ENCODE data around the gene DST.

Gene DST

GRCh38 chr6:56416247-56416646, 226.4 kb downstream of the DST start:
- in situ Hi-C loops (cut with HindIII; ENCODE audit: low sequenced_read_pairs), result no loop called here
- TF ChIP-seq, protein P1, sequence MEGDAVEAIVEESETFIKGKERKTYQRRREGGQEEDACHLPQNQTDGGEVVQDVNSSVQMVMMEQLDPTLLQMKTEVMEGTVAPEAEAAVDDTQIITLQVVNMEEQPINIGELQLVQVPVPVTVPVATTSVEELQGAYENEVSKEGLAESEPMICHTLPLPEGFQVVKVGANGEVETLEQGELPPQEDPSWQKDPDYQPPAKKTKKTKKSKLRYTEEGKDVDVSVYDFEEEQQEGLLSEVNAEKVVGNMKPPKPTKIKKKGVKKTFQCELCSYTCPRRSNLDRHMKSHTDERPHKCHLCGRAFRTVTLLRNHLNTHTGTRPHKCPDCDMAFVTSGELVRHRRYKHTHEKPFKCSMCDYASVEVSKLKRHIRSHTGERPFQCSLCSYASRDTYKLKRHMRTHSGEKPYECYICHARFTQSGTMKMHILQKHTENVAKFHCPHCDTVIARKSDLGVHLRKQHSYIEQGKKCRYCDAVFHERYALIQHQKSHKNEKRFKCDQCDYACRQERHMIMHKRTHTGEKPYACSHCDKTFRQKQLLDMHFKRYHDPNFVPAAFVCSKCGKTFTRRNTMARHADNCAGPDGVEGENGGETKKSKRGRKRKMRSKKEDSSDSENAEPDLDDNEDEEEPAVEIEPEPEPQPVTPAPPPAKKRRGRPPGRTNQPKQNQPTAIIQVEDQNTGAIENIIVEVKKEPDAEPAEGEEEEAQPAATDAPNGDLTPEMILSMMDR (IDR thresholded peaks at IDR 0.05; ENCODE audit: low read depth, low read length, missing control alignments), result no peak
- DNase-seq (ENCODE audit: low read depth), result peak; percentile 39
- H3K4me3 ChIP-seq (ENCODE audit: low read depth, low read length), result no peak overlapping the region

DNA sequence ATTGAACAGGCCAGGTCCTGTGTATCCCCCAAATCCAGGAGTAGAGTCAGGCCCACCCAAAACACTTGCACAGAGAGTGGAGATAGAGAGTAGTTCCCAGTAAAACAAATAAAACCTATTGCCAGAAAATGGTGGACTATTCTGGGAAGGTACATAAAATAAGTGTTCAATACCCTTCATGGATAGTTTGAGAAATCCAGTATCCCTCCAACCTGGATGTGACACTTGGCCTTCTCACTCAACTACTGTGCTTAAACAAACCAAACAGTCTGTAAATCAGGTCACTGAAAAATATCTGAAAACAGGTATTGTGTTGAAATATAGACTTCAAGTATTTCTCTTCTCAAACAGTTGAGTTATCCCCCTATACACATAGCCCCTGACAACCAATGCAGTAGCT, 233.7 kb downstream of the DST start:
- no peak for DNase-seq (ENCODE audit: low read depth)
- TF ChIP-seq, protein P1 (IDR thresholded peaks at IDR 0.05; ENCODE audit: low read depth, low read length, missing control alignments), result no peak
- no peak overlapping the region for H3K4me3 ChIP-seq (ENCODE audit: low read depth, low read length)
- in situ Hi-C loops (cut with HindIII; ENCODE audit: low sequenced_read_pairs), result no loop called here

Data from astrocyte of the cerebellum (primary cell).